GM19452 (cell line): Measurements from ENCODE around the gene RBBP8.
A peak's percentile ranks its signal among the peaks of the same experiment; 100 is the strongest.
"Not testable (repeated sequence)": the region's sequence is repeated elsewhere in the genome, so short reads cannot be mapped to it uniquely, and the experiment has no call there.

ENCODE experiments used
- ATAC-seq: cut with Tn5 transposase; IDR thresholded peaks from one replicate; pipeline ENCODE4 v1.9.1; 2021; ENCODE audit not compliant: unreplicated experiment

RBBP8 gene

GRCh38 chr18:22933206-22933965 is at the start of gene RBBP8:
TSS of gene RBBP8 (plus strand) at chr18:22933328. CDS start at chr18:22936852, 3,524 bp downstream.
- ATAC-seq, result peak; percentile 82

- ATAC-seq, result no peak
These were observed 49.3 kb upstream of the RBBP8 start for GRCh38 chr18:22883827-22884226.

- not testable (repeated sequence) for ATAC-seq
These were observed 47.4 kb upstream of the RBBP8 start for GRCh38 chr18:22885694-22886093.

GRCh38 chr18:22899421-22899820 is 33.7 kb upstream of the RBBP8 start:
- ATAC-seq, result no peak

- ATAC-seq, result no peak
These were observed 32.4 kb upstream of the RBBP8 start for GRCh38 chr18:22900558-22901238.

- no peak for ATAC-seq
These were observed 31.0 kb upstream of the RBBP8 start for GRCh38 chr18:22902093-22902492.

GRCh38 chr18:22903248-22903647 is 29.9 kb upstream of the RBBP8 start:
- not testable (repeated sequence) for ATAC-seq

GRCh38 chr18:22912149-22912548 is 21.0 kb upstream of the RBBP8 start:
- ATAC-seq, result no peak

- ATAC-seq, result no peak
These were observed 20.3 kb upstream of the RBBP8 start for GRCh38 chr18:22912835-22913234.

- no peak for ATAC-seq
These were observed 19.3 kb upstream of the RBBP8 start for GRCh38 chr18:22913861-22914260.

GRCh38 chr18:22914633-22915032 is 18.5 kb upstream of the RBBP8 start:
- ATAC-seq, result no peak

GRCh38 chr18:22915337-22915736 is 17.8 kb upstream of the RBBP8 start:
- ATAC-seq, result no peak

- no peak for ATAC-seq
These were observed 11.4 kb upstream of the RBBP8 start for GRCh38 chr18:22921772-22922171.

GRCh38 chr18:22924589-22924988 is 8.5 kb upstream of the RBBP8 start:
- ATAC-seq, result no peak

- no peak for ATAC-seq
These were observed 6.7 kb upstream of the RBBP8 start for GRCh38 chr18:22926454-22926853.

- ATAC-seq, result no peak
These were observed 4.8 kb upstream of the RBBP8 start for GRCh38 chr18:22928339-22928738.

- no peak for ATAC-seq
These were observed 2.9 kb upstream of the RBBP8 start for GRCh38 chr18:22930089-22930713.

GRCh38 chr18:22932885-22933205 is 283 bp upstream of the RBBP8 start:
- peak; percentile 37 for ATAC-seq

- peak; percentile 19 for ATAC-seq
These were observed 867 bp downstream of the RBBP8 start for GRCh38 chr18:22933966-22934423.

GRCh38 chr18:22934789-22935188 is 1.7 kb downstream of the RBBP8 start:
- no peak for ATAC-seq

- ATAC-seq, result no peak
These were observed 2.3 kb downstream of the RBBP8 start for GRCh38 chr18:22935431-22935830.

- ATAC-seq, result no peak
These were observed 3.4 kb downstream of the RBBP8 start for GRCh38 chr18:22936515-22936914.
